Pancreas (tissue), 10 donors: ENCODE data around the gene CLASP1. TPM values are rescaled to one million over a fixed set of nuclear protein-coding genes. Genes with fewer than 3 reads are reported as not detected.

Source experiments
- ATAC-seq, 4 donors: fragments of 200-7000 bp; cut with Tn5 transposase; one replicate each; pipeline versions ENCODE4 v1.8.0 to v1.9.1; 2020; ENCODE audit warnings: mild to moderate bottlenecking in 4 of 4, moderate library complexity in 4 of 4
- DNase-seq, 6 donors: peaks; one replicate each; pipeline ENCODE4 v3.0.0-alpha.2; 2020
- FAIRE-seq: peaks from 2 replicates; lab custom pipeline; 2012; peaks lifted over from hg19 to GRCh38; lab: Jason Lieb, UNC
- H3K27ac ChIP-seq, 4 donors: fragments of 200-600 bp; sonication (generic); 1 replicate in 3 of 4; 2 replicates in 1 of 4; pipeline versions ENCODE4 v1.5.0 to v1.8.0; 2020
- H3K27me3 ChIP-seq, 4 donors: fragments of 200-600 bp; one replicate each; pipeline ENCODE4 v1.8.0; 2021
- H3K36me3 ChIP-seq, 3 donors: fragments of 200-600 bp; sonication (generic) in 1 of 3; one replicate each; pipeline versions ENCODE4 v1.5.0 to v1.8.0; 2020 to 2021
- H3K4me1 ChIP-seq, 3 donors: fragments of 200-600 bp; one replicate each; pipeline ENCODE4 v1.8.0; 2021
- H3K4me3 ChIP-seq, 4 donors: fragments of 200-600 bp; sonication (generic) in 2 of 4; one replicate each; pipeline versions ENCODE4 v1.5.0 to v1.8.0; 2020 to 2021
- H3K9me3 ChIP-seq, 4 donors: fragments of 200-600 bp; one replicate each; pipeline ENCODE4 v1.8.0; 2021
- WGBS, 2 donors: extraction: QIAGEN DNeasy Blood & Tissue Kit; methylation state at CpG; one replicate each; pipeline ENCODE4 v1.1.7; 2013; 5-methylcytosine and 5-hydroxymethylcytosine counted together
- intact Hi-C, 3 donors: fragments of 100-400 bp; cut with DNase I; formaldehyde crosslinking; loops; one replicate each; pipeline versions ENCODE4 v1.11.1 to v1.14.2; 2022
- polyA plus RNA-seq, 2 donors: library from polyadenylated mRNA; stranded (reverse); fragments of 200-250 nt; gene quantifications; one replicate each; pipeline ENCODE4 v1.2.3, GENCODE V29; 2013
- total RNA-seq, 6 donors: library from RNA; stranded (reverse); fragmentation: NEBNext Ultra II Directional in 4 of 6; extraction: Animal tissue kit (Norgen Biotek cat#: 25700) in 4 of 6; gene quantifications; one replicate each; pipeline versions ENCODE4 v1.2.1 to v1.2.4, GENCODE V29; 2021 to 2023
- TF ChIP-seq, protein P1 (sequence below), 4 donors: fragments of 200-600 bp; sonication (generic) in 3 of 4; IDR thresholded peaks; one replicate each; pipeline versions ENCODE4 v1.5.0 to v1.8.0; 2021; ENCODE audit warnings: antibody characterized with exemption in 4 of 4
- donor health status: healthy with polysubstance abuse.
- donor health status: DM: no; HTN: no; CAD: no; lungs with moderate emphysema.
- donor health status: DM: no; HTN: no; CAD: no.
- donor health status: control.
- donor health status: control.
- donor health status: Bipolar disorder and iron deficiency.
- donor health status: DM: yes; HTN: yes; CAD: no.
- donor health status: DM: no; HTN: no; CAD: no.
- donor health status: DM: no; HTN: no; CAD: no.
- donor health status: DM: yes; HTN: yes; CAD: no.

Gene CLASP1
- total and polyA plus RNA-seq, 8 donors, result 8.9 to 34.5 (median 21.3) TPM

DNA sequence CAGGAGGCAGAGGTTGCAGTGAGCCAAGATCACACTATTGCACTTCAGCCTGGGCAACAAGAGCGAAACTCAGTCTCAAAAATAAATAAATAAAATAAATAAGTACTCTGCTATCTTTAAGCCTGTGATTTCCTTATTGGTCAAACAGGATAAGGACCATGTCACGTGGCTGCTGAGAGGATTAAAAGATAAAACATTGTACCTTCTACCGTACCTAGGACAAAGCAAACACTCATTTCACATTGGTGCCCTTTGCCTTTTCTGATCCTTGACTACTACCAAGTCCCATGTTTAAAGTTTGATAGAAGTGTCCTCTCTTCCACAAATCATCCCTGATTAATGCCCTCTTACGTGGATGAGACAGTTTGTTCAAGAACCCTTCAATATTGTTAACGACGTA is 244.0 kb downstream of the CLASP1 start:
- no peaks in the 10 kb centered on the region for H3K9me3 ChIP-seq
- no peak for DNase-seq
- peaks cover 0 to 52% (median 7%) of the 10 kb centered on the region in 3 donors for H3K36me3 ChIP-seq
- no peaks in the 10 kb centered on the region for H3K27me3 ChIP-seq
- WGBS, 2 donors, result 58 to 62% methylated on average over 6 of the region's 6 CpGs
- intact Hi-C loops, result no loop called here
- no peaks in the 10 kb centered on the region for H3K4me1 ChIP-seq
- H3K4me3 ChIP-seq, result no peak overlapping the region
- H3K27ac ChIP-seq, result no peak overlapping the region
- no peak for ATAC-seq
- TF ChIP-seq, protein P1, sequence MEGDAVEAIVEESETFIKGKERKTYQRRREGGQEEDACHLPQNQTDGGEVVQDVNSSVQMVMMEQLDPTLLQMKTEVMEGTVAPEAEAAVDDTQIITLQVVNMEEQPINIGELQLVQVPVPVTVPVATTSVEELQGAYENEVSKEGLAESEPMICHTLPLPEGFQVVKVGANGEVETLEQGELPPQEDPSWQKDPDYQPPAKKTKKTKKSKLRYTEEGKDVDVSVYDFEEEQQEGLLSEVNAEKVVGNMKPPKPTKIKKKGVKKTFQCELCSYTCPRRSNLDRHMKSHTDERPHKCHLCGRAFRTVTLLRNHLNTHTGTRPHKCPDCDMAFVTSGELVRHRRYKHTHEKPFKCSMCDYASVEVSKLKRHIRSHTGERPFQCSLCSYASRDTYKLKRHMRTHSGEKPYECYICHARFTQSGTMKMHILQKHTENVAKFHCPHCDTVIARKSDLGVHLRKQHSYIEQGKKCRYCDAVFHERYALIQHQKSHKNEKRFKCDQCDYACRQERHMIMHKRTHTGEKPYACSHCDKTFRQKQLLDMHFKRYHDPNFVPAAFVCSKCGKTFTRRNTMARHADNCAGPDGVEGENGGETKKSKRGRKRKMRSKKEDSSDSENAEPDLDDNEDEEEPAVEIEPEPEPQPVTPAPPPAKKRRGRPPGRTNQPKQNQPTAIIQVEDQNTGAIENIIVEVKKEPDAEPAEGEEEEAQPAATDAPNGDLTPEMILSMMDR (IDR thresholded peaks at IDR 0.05), result no peak
- no peak for FAIRE-seq

DNA sequence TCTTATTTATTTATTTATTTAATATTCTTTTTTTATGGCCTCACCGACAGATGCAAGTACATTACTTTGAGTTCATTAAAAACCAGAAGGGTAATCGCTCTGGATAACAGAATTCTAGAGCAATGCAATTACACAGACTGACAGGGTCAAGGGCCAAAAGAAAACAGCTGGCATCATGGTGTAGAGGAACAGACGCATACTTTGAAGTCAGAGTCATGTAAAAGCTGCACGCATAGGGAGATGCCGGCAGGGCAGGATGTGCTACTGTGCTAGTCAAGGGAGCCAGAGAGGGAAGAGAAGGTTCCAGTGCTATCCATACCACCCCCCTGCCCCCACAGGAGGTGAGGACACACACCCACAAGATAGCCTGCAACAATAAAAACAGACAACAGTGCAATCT is 249.1 kb downstream of the CLASP1 start:
- no peaks in the 10 kb centered on the region for H3K4me1 ChIP-seq
- H3K36me3 ChIP-seq, result peaks cover 3 to 49% (median 11%) of the 10 kb centered on the region in 3 donors
- no peak for FAIRE-seq
- H3K9me3 ChIP-seq, result no peaks in the 10 kb centered on the region
- ATAC-seq, result no peak
- TF ChIP-seq, protein P1 (IDR thresholded peaks at IDR 0.05), result no peak
- DNase-seq, result no peak
- H3K4me3 ChIP-seq, result no peak overlapping the region
- intact Hi-C loops, result loop anchor here in 2 of 3 donors (5.0 kb wide), 2 partner anchors 317 to 322 kb away; no protein-coding TSS in a partner anchor
- 94 to 96% methylated on average over 5 of the region's 5 CpGs for WGBS, 2 donors
- no peak overlapping the region for H3K27ac ChIP-seq
- no peaks in the 10 kb centered on the region for H3K27me3 ChIP-seq

DNA sequence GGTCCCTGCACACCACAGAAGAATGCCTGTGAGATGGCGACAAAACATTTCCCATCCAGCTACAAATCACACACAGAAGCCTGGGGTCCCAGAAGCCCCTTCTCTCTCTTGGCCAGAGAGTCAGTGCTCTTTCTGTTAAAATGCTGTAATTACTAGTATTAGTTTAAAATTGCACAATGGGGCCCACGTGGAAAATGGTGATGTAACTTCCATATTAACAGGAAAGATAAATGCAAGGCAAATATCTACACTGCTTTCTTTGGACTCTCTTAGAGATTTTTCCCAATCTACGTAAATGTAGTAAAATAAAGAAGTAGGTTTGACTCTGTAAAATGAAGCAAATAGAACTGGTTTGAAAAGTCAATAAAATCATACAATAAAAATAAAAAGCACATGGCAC is 250.4 kb downstream of the CLASP1 start:
- intact Hi-C loops, result no loop called here
- Histone ChIP-seq H3K27me3 (no peaks in the 10 kb centered on the region), H3K4me1 (no peaks in the 10 kb centered on the region), H3K4me3 (no peak overlapping the region), H3K27ac (no peak overlapping the region), H3K9me3 (no peaks in the 10 kb centered on the region), H3K36me3 (peaks cover 3 to 52% (median 10%) of the 10 kb centered on the region in 3 donors)
- 78 to 83% methylated on average over 3 of the region's 3 CpGs for WGBS, 2 donors
- TF ChIP-seq, protein P1 (IDR thresholded peaks at IDR 0.05), result no peak
- no peak for FAIRE-seq
- ATAC-seq, result no peak
- DNase-seq, result no peak

DNA sequence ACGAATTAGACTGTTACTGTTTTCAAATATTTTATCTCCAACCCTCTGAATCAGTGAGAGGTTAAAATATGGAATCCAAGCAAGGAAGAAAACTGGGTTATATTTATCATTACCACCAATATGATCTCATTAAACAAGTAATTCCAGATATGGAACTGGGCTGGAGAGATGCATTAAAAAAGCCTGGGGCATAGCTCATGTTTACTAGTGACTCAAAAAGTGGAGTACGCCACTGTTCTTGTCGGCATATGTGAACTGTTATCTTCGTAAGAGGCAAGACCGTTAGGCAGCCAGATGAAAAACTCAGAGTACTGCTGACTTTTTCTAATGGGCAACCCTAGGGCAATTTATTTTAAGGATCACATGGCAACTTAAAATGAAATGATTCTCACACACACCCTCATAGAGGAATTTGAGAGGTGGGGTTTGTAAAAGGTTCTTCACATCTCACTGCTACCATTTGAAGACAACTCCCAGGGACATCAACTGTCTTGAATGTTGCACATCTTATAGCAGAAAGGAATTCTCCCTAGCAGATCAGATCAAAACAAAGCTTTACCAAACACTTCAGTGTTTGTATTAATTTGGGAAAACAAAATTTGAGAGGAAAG is 259.1 kb downstream of the CLASP1 start:
- FAIRE-seq, result no peak
- H3K9me3 ChIP-seq, result no peaks in the 10 kb centered on the region

DNA sequence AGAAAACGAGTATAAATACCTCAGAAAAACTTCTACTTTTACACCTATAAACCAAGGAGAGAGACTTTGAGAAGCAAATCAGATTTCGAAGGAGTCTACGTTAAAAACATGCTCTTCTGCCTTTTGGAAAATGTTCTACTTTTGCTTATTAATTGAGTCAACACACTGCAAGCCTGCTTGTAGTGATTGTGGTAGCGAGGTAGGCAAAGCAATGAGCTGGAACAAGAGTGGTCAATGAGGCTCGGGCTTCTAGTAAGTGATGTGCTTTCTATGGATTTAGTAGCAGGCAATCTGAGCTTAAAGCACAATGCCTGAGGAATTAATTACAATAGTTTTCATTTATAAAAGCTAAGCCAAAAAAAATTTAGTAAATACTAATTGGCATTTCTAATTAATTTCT is 260.9 kb downstream of the CLASP1 start:
- no peak overlapping the region for H3K4me3 ChIP-seq
- H3K4me1 ChIP-seq, result no peaks in the 10 kb centered on the region
- no peak overlapping the region for H3K27ac ChIP-seq
- ATAC-seq (no peak), DNase-seq (no peak), FAIRE-seq (no peak)
- no peaks in the 10 kb centered on the region for H3K9me3 ChIP-seq
- H3K27me3 ChIP-seq, result no peaks in the 10 kb centered on the region
- peaks cover 0 to 28% (median 14%) of the 10 kb centered on the region in 3 donors for H3K36me3 ChIP-seq
- intact Hi-C loops, result no loop called here
- TF ChIP-seq, protein P1 (IDR thresholded peaks at IDR 0.05), result no peak
- 84 to 88% methylated on average over 5 of the region's 5 CpGs for WGBS, 2 donors

More for the DNA sequence above, 259.1 kb downstream of the CLASP1 start:
- intact Hi-C loops, result no loop called here
- H3K4me1 ChIP-seq, result no peaks in the 10 kb centered on the region
- H3K27ac ChIP-seq, result no peak overlapping the region
- ATAC-seq (no peak), DNase-seq (no peak)
- peaks cover 0 to 32% (median 13%) of the 10 kb centered on the region in 3 donors for H3K36me3 ChIP-seq
- no peaks in the 10 kb centered on the region for H3K27me3 ChIP-seq
- TF ChIP-seq, protein P1 (IDR thresholded peaks at IDR 0.05), result no peak
- WGBS, 2 donors, result 81 to 85% methylated on average over 5 of the region's 5 CpGs
- H3K4me3 ChIP-seq, result no peak overlapping the region
